ENCODE results near the gene ACVR1B.
"Not testable (repeated sequence)": the region's sequence is repeated elsewhere in the genome, so short reads cannot be mapped to it uniquely, and the experiment has no call there.

ACVR1B gene

GRCh38 chr12:51972422-51972812 is 20.9 kb downstream of the ACVR1B start:
- DNase-seq = peak in 1 of 2 experiments; percentile 32

GRCh38 chr12:51972849-51973273 is 21.4 kb downstream of the ACVR1B start:
- peak; percentile 94 to 95 for DNase-seq

- no peak for DNase-seq
These were observed 22.1 kb downstream of the ACVR1B start for GRCh38 chr12:51973560-51973959.

DNA sequence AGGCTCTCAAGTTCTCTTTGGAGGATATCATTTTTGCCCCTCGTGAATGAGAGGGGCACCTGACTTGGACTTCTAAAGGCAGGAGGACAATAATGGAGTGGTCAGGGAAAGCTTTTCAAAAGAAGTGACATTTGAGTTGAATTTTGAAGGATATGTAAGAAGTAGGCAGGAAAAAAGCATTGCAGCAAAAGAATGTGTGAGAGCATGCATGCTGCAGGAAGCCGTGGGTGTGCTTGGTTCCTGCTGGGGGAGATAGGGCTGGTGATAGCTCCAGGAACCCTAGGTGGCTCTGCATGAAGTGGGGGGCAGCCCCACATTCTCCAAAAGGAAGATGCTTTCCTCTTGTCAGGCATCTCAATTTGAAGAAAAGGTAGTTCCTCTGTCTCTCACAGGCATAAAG is 23.1 kb downstream of the ACVR1B start:
- no peak for DNase-seq

GRCh38 chr12:51975196-51975595 is 23.7 kb downstream of the ACVR1B start:
- DNase-seq = no peak

DNA sequence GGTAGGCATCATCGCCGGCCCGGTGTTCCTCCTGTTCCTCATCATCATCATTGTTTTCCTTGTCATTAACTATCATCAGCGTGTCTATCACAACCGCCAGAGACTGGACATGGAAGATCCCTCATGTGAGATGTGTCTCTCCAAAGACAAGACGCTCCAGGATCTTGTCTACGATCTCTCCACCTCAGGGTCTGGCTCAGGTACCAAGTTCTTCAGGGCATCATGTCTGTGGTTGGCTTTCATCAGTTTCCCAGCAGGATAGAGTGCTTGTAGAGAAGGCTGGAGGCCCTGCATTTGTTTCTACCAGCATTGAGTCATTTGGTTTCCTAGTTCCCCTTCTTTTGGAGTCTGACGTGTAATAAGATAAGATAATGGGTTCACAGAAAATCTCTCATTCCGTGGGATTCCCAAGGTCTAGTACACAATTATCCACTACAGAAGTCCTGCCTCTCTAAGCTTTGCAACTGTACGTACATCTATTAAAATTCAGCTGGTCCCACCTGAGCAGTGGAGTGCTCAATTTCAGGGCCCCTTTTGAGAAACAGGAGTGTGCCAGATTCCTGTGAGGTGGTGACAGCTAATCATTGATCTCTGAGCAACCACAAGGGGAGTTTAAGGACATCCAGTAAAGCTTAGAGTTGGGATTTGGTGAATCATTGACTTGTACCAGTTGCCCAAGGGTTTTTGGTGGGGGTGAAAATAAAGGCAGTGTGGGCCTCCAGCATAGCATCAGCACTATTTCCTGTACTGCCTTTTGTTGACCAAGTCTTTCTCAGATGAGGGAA is 25.1 kb downstream of the ACVR1B start:
- DNase-seq = no peak

DNA sequence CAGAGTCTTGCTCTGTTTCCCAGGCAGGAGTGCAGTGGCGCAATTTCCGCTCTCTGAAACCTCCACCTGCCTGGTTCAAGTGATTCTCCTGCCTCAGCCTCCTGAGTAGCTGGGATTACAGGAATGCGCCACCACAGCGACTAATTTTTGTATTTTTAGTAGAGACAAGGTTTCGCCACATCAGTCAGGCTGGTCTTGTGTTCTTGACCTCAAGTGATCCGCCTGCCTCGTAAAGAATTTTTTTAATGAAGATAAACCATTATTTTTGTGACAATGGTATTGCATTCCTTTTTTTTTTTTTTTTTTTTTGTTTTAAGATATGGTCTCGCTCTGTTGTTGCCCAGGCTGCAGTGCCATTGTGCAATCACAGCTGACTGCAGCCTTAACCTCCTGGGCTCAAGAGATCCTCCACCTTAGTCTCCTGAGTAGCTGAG is 25.8 kb downstream of the ACVR1B start:
- no peak for DNase-seq

GRCh38 chr12:51979306-51979705 is 27.8 kb downstream of the ACVR1B start:
- not testable (repeated sequence) for DNase-seq

DNA sequence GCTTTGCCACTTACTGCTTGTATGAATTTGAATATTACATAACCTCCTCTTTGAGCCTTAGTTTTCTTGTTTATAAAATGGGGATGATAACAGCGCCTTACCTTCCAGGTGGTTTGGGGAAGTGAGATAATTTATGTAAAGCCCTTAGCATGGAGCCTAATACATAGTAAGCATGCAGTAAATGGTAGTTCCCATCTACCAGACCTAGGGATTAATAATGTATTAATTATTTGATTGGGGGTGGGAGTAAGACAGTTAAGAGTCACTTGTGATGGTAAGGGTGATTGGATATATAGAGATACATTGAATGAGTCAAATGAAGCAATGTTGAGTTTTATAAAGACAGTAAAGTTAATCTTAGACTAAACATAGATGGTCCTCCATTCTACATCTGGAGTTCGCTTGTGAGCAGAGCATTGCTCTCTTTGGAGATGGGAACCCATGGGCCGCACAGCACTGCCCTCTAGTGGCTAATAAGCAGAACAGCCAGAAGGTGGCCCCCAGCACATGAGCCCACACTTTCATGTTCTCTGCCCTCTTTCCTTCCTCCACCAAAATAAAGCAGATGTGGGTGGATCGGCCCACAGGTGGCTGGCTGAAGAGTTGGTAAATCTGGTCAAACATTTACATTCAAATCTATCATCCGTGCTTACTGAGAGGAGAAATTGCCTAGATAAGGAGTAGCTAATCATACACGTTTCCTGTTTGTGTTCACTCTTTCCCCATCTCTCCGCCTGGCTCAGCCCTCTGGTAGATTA is 28.7 kb downstream of the ACVR1B start:
- peak; percentile 46 to 50 for DNase-seq

DNA sequence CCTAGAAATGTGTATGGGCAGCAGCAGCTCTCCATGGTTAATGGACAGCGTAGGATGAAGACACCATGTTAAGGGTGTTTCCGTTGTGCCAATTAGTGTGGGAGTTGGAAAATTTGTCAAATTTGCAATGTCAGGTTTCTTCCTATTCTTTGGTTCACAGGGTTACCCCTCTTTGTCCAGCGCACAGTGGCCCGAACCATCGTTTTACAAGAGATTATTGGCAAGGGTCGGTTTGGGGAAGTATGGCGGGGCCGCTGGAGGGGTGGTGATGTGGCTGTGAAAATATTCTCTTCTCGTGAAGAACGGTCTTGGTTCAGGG is 29.3 kb downstream of the ACVR1B start:
- no peak for DNase-seq

DNA sequence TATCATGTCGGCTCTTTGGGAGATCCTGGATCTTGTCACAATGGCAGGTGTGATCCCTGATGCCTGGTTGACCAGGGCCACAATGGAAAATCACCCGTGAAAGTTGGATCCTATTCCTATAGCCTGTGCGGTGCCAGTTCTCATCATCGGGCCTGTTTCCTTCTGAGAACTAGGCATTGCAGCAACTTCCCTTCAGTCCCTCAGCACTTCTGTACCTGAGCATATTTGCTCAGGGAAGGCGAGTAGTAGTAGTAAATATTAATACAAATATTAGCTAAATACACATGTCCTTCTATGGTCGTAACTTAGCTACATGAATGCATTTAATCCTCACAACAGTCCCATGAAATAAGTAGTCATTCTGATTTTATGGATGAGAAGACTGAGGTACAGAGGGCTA is 33.2 kb downstream of the ACVR1B start:
- no peak for DNase-seq

DNA sequence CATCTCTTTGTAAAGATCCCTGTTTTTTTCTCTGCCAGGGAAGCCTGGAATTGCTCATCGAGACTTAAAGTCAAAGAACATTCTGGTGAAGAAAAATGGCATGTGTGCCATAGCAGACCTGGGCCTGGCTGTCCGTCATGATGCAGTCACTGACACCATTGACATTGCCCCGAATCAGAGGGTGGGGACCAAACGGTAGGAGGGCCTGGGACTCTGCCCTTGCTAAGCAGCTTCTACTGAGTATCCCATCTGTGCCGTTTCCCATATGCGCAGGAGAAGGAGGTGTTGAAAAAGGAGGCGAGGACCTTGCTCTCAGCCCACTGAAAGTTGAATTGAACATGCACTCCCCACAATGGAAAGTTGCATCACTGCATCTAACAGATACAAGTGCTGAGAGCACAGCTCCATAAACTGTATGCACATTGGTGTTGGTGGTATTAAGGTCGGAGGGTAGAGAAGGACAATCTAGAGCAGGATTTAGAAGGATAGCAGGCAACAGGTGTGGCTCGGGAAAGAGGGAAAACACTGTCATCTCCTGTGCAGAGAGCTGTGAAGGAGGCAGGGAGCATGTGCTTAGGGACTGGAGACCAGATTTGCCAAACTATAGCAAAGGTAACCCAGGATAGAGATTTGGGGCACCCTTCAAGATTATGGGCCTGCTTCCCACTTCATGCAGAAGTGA is 33.8 kb downstream of the ACVR1B start:
- no peak for DNase-seq

DNA sequence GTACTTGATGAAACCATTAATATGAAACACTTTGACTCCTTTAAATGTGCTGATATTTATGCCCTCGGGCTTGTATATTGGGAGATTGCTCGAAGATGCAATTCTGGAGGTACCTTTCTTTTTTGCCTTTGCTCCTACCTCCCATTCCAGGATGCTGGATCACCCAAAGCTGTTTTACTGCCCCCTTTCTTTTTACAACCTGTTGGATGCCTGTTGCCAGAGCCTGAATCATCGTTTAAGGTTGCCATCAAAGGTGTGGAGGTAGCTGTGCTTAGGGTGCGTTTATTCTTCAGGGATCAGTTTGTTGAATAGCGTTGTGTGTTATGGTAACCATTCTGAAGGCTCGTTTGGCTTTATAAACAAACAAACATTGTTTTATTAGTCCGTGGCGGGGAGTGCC is 35.3 kb downstream of the ACVR1B start:
- DNase-seq = no peak

DNA sequence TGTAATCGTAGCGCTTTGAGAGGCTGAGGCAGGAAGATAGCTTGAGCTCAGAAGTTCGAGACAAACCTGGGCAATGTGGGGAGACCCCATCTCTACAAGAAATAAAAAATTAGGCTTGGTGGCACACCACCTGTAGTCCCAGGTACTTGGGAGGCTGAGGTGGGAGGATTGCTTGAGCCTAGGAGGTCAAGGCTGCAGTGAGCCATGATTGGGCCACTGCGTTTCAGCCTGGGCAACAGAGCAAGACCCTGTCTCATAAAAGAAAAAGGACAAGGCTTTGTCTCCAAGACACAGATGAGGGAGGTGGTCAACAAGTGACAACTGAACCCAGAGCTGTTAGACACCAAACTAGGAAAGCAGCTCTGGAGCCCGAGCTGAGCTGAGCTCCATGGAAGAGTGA is 40.7 kb downstream of the ACVR1B start:
- DNase-seq = no peak

- DNase-seq = no peak
These were observed 43.0 kb downstream of the ACVR1B start for GRCh38 chr12:51994539-51994820.

DNA sequence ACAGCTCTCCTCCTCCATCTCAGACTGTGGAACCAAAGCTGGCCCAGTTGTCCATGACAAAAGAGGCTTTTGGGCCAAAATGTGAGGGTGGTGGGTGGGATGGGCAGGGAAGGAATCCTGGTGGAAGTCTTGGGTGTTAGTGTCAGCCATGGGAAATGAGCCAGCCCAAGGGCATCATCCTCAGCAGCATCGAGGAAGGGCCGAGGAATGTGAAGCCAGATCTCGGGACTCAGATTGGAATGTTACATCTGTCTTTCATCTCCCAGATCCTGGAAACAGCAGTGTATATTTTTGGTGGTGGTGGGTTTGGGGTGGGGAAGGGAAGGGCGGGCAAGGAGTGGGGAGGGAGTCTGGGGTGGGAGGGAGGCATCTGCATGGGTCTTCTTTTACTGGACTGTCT is 43.5 kb downstream of the ACVR1B start:
- DNase-seq = no peak

DNA sequence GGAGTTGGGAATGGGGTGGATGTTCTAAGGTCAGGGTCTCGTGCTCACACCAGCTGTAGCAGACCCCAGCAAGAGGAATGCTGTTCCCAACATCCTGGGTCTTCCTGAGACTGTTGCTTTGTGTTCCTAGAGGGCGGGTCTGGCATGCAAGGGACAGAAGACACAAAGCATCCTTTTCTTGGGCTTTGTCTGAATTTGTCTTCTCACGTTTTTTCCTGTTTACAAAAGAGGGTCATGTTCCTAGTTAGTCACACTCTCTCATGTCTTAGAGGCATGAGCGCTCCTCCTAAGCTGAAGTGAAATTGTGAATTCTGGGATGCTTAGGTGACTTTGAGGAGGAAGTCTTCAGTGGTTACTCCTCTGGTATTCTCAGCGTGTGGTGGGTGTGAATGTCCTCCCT is 45.6 kb downstream of the ACVR1B start:
- no peak for DNase-seq

GRCh38 chr12:52003016-52003550 is 51.6 kb downstream of the ACVR1B start:
- DNase-seq = no peak

DNA sequence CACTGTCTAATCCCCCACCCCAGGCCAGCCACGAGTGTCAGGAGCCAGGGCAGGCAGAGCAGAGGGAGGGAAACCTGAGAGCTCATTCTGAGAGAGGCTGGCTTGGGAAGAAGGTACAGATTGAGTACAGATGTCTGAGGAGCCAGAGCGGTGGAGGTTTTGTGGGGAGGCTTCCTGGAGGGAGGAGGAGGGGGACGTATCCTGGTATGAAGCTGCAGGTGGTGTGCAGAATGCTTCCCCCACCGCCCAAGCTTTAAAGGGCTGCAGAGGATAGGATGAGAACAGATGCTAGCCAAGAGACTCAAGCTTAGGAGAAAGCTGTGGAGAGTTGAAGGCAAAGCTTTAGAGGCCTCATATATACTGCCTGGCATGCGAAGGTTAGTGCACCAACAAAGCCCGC is 52.1 kb downstream of the ACVR1B start:
- no peak for DNase-seq

- DNase-seq = no peak
These were observed 52.6 kb downstream of the ACVR1B start for GRCh38 chr12:52004042-52004648.

DNA sequence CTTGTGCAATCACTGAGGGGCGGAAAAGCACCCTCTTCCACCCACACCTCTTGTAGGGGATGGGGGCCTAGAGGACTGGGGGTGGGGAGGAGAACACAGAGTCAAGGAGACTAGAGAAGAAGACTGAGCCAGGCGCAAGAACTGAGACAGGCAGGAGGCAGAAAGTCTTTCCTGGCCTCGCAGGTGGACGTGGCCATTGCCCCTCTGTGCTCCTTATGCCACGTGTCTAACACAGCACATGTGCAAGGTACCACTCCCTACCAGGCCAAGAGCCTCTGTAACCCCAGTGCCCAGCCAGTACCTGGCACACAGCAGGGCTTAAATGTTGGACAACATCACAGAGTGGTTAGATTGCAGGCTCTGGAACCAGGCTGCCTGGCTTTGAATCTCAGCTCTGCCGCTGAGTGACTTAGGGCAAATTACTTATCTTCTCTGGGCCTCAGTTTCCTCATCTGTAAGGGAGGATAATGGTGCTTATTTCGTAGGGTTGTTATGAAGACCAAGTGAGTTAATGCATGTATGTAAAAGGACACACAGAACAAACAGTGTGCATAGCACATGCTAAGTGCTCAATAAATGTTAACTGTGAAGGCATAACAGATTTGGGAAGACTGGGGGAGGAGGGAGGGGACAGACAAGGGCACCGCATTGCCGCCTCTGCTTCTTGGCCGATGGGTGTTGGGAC is 53.9 kb downstream of the ACVR1B start:
- DNase-seq = no peak

- peak; percentile 47 to 55 for DNase-seq
These were observed 54.6 kb downstream of the ACVR1B start for GRCh38 chr12:52005903-52006703.
